Peyer's patch (tissue), 4 donors: Measurements from ENCODE around the gene ARID1B.

Source experiments
- POLR2A ChIP-seq, 2 donors: fragments of 450-650 bp; IDR thresholded peaks; one replicate each; pipeline ENCODE4 v1.5.1; 2017; ENCODE audit warnings: antibody characterized with exemption in 2 of 2, mild to moderate bottlenecking in 2 of 2, moderate library complexity in 2 of 2
- TF ChIP-seq, protein P1 (sequence below), 6 experiments: fragments of 450-650 bp in 4 of 6; fragments of 200-600 bp in 2 of 6; sonication (generic) in 1 of 6; IDR thresholded peaks; one replicate each; pipeline ENCODE4 v1.5.1; 2017 to 2019; ENCODE audit warnings: antibody characterized with exemption in 6 of 6, mild to moderate bottlenecking in 3 of 6, moderate library complexity in 1 of 6

DNA sequence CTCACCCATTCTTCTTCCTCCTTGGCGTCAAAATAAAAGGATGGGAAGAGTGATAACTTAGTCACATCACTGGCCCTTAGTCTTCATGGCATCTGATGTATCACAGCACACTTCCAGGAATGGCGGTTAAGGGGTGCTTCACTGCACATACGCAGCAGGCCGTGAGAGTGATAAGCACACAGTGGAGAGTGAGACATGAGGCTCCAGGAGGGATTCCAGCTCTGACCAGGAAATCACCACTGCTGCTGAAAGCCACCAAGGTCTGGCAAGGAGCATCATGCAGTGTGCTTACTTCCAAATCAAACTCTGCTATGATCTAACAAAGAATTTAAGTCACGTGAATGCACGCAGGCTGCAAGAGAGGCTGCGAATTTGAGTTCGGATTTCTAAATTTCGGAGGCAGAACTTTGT lies 62.4 kb downstream of the ARID1B start:
- TF ChIP-seq, protein P1, sequence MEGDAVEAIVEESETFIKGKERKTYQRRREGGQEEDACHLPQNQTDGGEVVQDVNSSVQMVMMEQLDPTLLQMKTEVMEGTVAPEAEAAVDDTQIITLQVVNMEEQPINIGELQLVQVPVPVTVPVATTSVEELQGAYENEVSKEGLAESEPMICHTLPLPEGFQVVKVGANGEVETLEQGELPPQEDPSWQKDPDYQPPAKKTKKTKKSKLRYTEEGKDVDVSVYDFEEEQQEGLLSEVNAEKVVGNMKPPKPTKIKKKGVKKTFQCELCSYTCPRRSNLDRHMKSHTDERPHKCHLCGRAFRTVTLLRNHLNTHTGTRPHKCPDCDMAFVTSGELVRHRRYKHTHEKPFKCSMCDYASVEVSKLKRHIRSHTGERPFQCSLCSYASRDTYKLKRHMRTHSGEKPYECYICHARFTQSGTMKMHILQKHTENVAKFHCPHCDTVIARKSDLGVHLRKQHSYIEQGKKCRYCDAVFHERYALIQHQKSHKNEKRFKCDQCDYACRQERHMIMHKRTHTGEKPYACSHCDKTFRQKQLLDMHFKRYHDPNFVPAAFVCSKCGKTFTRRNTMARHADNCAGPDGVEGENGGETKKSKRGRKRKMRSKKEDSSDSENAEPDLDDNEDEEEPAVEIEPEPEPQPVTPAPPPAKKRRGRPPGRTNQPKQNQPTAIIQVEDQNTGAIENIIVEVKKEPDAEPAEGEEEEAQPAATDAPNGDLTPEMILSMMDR (IDR thresholded peaks at IDR 0.05) = no peak
- no peak for TF ChIP-seq POLR2A (IDR thresholded peaks at IDR 0.05)
